T-cell (primary cell): ENCODE results near the gene FOXRED1. TPM values are rescaled to one million over a fixed set of nuclear protein-coding genes. Genes with fewer than 3 reads are reported as not detected.

ENCODE experiments used
- ATAC-seq, 4 experiments: fragments of 200-7000 bp in 3 of 4; fragments of 150-1000 bp in 1 of 4; cut with Tn5 transposase; replicated peaks in 1 of 4; 1 replicate in 3 of 4; 2 replicates in 1 of 4; pipeline ENCODE4 v1.10.0; 2021; ENCODE audit warnings: moderate library complexity in 3 of 4, mild to moderate bottlenecking in 2 of 4, moderate number of reproducible peaks in 1 of 4
- CTCF ChIA-PET, 2 donors: fragments of 300-600 bp; sonication (Branson Sonifier 250); formaldehyde crosslinking; loops; one replicate each; lab custom pipeline; 2022; ENCODE audit warnings: antibody characterized with exemption in 2 of 2; lab: Charles Lee
- POLR2A ChIA-PET, 2 donors: fragments of 300-600 bp; sonication (Branson Sonifier 250); formaldehyde crosslinking; loops; one replicate each; lab custom pipeline; 2022; ENCODE audit warnings: antibody characterized with exemption in 2 of 2; lab: Charles Lee
- DNase-seq, 35 experiments: peaks; one replicate each; pipeline versions ENCODE4 v3.0.0 to v3.0.0-alpha.2; 2013 to 2023
- H3K27ac ChIP-seq: one replicate; pipeline ENCODE4 v1.5.1; 2013; ENCODE audit warnings: low read length
- H3K27me3 ChIP-seq, 2 experiments: replicated peaks in 1 of 2; 1 replicate in 1 of 2; 2 replicates in 1 of 2; pipeline versions ENCODE4 v1.6.1 to v1.7.0; 2013; ENCODE audit warnings: low read length in 1 of 2, mixed read lengths in 1 of 2; ENCODE audit not compliant: control insufficient read depth in 2 of 2, insufficient read depth in 2 of 2; ENCODE audit errors: extremely low read depth in 1 of 2
- H3K36me3 ChIP-seq, 2 donors: 1 replicate in 1 of 2; 2 replicates in 1 of 2; pipeline versions ENCODE4 v1.6.1 to v1.7.0; 2013; ENCODE audit warnings: low read length in 1 of 2; ENCODE audit not compliant: control insufficient read depth in 2 of 2, insufficient read depth in 1 of 2; ENCODE audit errors: extremely low read depth in 1 of 2
- H3K4me1 ChIP-seq, 2 experiments: 1 replicate in 1 of 2; 2 replicates in 1 of 2; pipeline versions ENCODE4 v1.6.1 to v1.7.0; 2013; ENCODE audit warnings: low read length in 2 of 2, mixed read lengths in 1 of 2; ENCODE audit not compliant: insufficient read depth in 2 of 2, control insufficient read depth in 1 of 2; ENCODE audit errors: extremely low read depth in 1 of 2
- H3K4me3 ChIP-seq, 2 donors: 1 replicate in 1 of 2; 2 replicates in 1 of 2; pipeline versions ENCODE4 v1.5.1 to v1.7.0; 2013; ENCODE audit warnings: mild to moderate bottlenecking in 2 of 2, low read length in 1 of 2, moderate library complexity in 1 of 2; ENCODE audit not compliant: control insufficient read depth in 1 of 2; ENCODE audit errors: extremely low read depth in 1 of 2
- H3K9me3 ChIP-seq: 2 replicates; pipeline ENCODE4 v1.7.0; 2013
- H3K27ac Mint-ChIP-seq, 2 donors: one replicate each; pipeline ENCODE4 v1.8.0; 2020 to 2021; ENCODE audit warnings: mild to moderate bottlenecking in 2 of 2, mixed read lengths in 2 of 2
- H3K27me3 Mint-ChIP-seq, 2 donors: one replicate each; pipeline ENCODE4 v1.8.0; 2021 to 2022; ENCODE audit warnings: mixed read lengths in 2 of 2
- H3K36me3 Mint-ChIP-seq: one replicate; pipeline ENCODE4 v1.8.0; 2021; ENCODE audit warnings: mixed read lengths
- H3K4me1 Mint-ChIP-seq, 3 donors: one replicate each; pipeline ENCODE4 v1.8.0; 2020 to 2022; ENCODE audit warnings: mixed read lengths in 3 of 3, mild to moderate bottlenecking in 1 of 3
- H3K4me3 Mint-ChIP-seq, 3 donors: one replicate each; pipeline ENCODE4 v1.8.0; 2020 to 2022; ENCODE audit warnings: mild to moderate bottlenecking in 3 of 3, mixed read lengths in 3 of 3, moderate library complexity in 3 of 3
- H3K9me3 Mint-ChIP-seq, 3 donors: one replicate each; pipeline ENCODE4 v1.8.0; 2020 to 2022; ENCODE audit warnings: mixed read lengths in 3 of 3
- WGBS: methylation state at CpG from one replicate; pipeline ENCODE4 v1.1.5; 2013; ENCODE audit warnings: missing lambda C conversion rate; ENCODE audit not compliant: insufficient coverage; 5-methylcytosine and 5-hydroxymethylcytosine counted together
- total RNA-seq, 35 experiments: library from RNA in 6 of 35; stranded (reverse) in 6 of 35; fragments of 120-200 nt in 1 of 35; gene quantifications; one replicate each; pipeline versions ENCODE4 v1.2.1 to v1.2.4 and lab custom pipeline; 2013 to 2026

The FOXRED1 gene
- total RNA-seq, 5 donors from 2014 or later (not counting 1 experiment from before 2014, with no cell fraction given): 32.5 to 38.5 (median 34.5) TPM

GRCh38 chr11:126282736-126283591, 14.0 kb downstream of the FOXRED1 start, which contains the start of gene TIRAP:
Gene TIRAP (plus strand): TSS chr11:126283093. CDS start chr11:126290895, 7,802 bp downstream.
- peak; percentile 73 to 80 (median 76) for ATAC-seq
- Mint-ChIP-seq H3K27me3 (no peaks in the 10 kb centered on the region), H3K4me1 (peaks cover 47 to 59% (median 49%) of the 10 kb centered on the region in 3 donors), H3K9me3 (no peaks in the 10 kb centered on the region), H3K27ac (peak within 1 kb of the TSS; percentile 97 to 98), H3K36me3 (peaks cover 3% of the 10 kb centered on the region), H3K4me3 (peak within 1 kb of the TSS; percentile 86 to 95 (median 90))
- peaks cover 11 to 52% of the 10 kb centered on the region in 2 experiments for H3K4me1 ChIP-seq
- DNase-seq: peak; percentile 39 to 78 (median 62)
- peak within 1 kb of the TSS; percentile 77 for H3K27ac ChIP-seq
- ChIA-PET CTCF (interaction anchor here (0.6 to 1.0 kb wide), 3 partner anchors 21 to 1521 kb away, joined by 3 to 8 read pairs (median 3); partner anchors contain the start of genes DCPS (in 1 of the 2) and ESAM (in 1 of the 2)), POLR2A (interaction anchor here (0.5 to 1.2 kb wide), 6 partner anchors 10 to 686 kb away, joined by 3 to 13 read pairs (median 4); partner anchors contain the start of genes FOXRED1 (in 1 of the 2) and SRPRA (in 1 of the 2))
- peaks cover 0 to 4% of the 10 kb centered on the region in 2 donors for H3K36me3 ChIP-seq
- no peaks in the 10 kb centered on the region for H3K9me3 ChIP-seq
- under 1% methylated on average over 76 of the region's 82 CpGs for WGBS
- H3K27me3 ChIP-seq: no peaks in the 10 kb centered on the region
- peak within 1 kb of the TSS; percentile 64 to 85 for H3K4me3 ChIP-seq

GRCh38 chr11:126284829-126285228, 15.9 kb downstream of the FOXRED1 start:
- Histone ChIP-seq H3K4me3 (peak overlapping the region in 1 of 2 donors; percentile 4), H3K36me3 (peaks cover 0 to 9% of the 10 kb centered on the region in 2 donors), H3K9me3 (no peaks in the 10 kb centered on the region), H3K27me3 (no peaks in the 10 kb centered on the region), H3K4me1 (peaks cover 11 to 52% of the 10 kb centered on the region in 2 experiments), H3K27ac (no peak overlapping the region)
- POLR2A ChIA-PET: no interaction called here
- DNase-seq: peak; percentile 53 to 88 (median 73)
- Mint-ChIP-seq H3K27ac (peak overlapping the region; percentile 61 to 77), H3K9me3 (no peaks in the 10 kb centered on the region), H3K4me3 (peak overlapping the region; percentile 78 to 95 (median 86)), H3K4me1 (peaks cover 47 to 52% (median 47%) of the 10 kb centered on the region in 3 donors), H3K27me3 (no peaks in the 10 kb centered on the region), H3K36me3 (peaks cover 9% of the 10 kb centered on the region)
- WGBS: no CpG with 5 or more reads among the region's 6 CpGs
- ATAC-seq: peak; percentile 20 to 49 (median 42)
- CTCF ChIA-PET: interaction anchor here in 1 of 2 donors (0.6 kb wide), 1 partner anchor 716 kb away, joined by 4 read pairs; no protein-coding TSS in a partner anchor

DNA sequence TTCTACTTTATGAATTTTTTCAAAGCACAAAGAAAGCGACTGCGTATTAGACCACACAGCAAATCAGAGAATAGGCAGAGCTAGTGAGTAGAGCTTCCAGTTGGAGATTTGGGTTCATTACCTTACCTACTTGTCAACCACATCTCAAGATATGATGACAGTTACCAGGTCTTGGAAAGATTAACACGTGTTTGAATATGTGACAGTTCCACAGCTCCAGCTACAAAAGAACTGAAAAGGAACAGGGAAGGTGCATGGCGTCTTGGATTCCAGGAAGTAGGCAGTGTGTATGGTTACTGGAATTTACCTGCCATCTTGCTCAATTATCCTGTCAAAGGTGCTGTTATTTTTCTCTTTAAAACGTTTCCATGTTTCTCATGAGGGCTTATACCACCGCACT, 19.3 kb downstream of the FOXRED1 start:
- H3K27me3 ChIP-seq: no peaks in the 10 kb centered on the region
- H3K27ac ChIP-seq: no peak overlapping the region
- H3K4me1 ChIP-seq: peaks cover 3 to 23% of the 10 kb centered on the region in 2 experiments
- H3K9me3 ChIP-seq: no peaks in the 10 kb centered on the region
- Mint-ChIP-seq H3K27ac (no peak overlapping the region), H3K27me3 (no peaks in the 10 kb centered on the region), H3K36me3 (peaks cover 33% of the 10 kb centered on the region), H3K9me3 (no peaks in the 10 kb centered on the region), H3K4me1 (peaks cover 23 to 27% (median 24%) of the 10 kb centered on the region in 3 donors), H3K4me3 (no peak overlapping the region)
- DNase-seq (no peak), ATAC-seq (no peak)
- no peak overlapping the region for H3K4me3 ChIP-seq
- WGBS: 89% methylated on average over 2 of the region's 6 CpGs
- peaks cover 5 to 39% of the 10 kb centered on the region in 2 donors for H3K36me3 ChIP-seq
- ChIA-PET POLR2A (no interaction called here), CTCF (no interaction called here)

GRCh38 chr11:126290887-126291286, 21.9 kb downstream of the FOXRED1 start:
- Mint-ChIP-seq H3K27me3 (no peaks in the 10 kb centered on the region), H3K9me3 (no peaks in the 10 kb centered on the region), H3K4me3 (no peak overlapping the region), H3K36me3 (peaks cover 43% of the 10 kb centered on the region), H3K4me1 (peaks cover 4 to 9% (median 6%) of the 10 kb centered on the region in 3 donors), H3K27ac (peak overlapping the region in 1 of 2 donors; percentile 16)
- Histone ChIP-seq H3K27me3 (no peaks in the 10 kb centered on the region), H3K4me1 (no peaks in the 10 kb centered on the region), H3K9me3 (no peaks in the 10 kb centered on the region), H3K4me3 (no peak overlapping the region), H3K27ac (no peak overlapping the region), H3K36me3 (peaks cover 5 to 48% of the 10 kb centered on the region in 2 donors)
- ChIA-PET POLR2A (interaction anchor here in 1 of 2 donors (0.5 to 0.6 kb wide), 2 partner anchors 8 to 368 kb away, joined by 3 read pairs; no protein-coding TSS in a partner anchor), CTCF (interaction anchor here in 1 of 2 donors (0.6 kb wide), 1 partner anchor 14 kb away, joined by 3 read pairs; no protein-coding TSS in a partner anchor)
- DNase-seq (no peak), ATAC-seq (no peak)
- WGBS: 97% methylated on average over 12 of the region's 12 CpGs

- Mint-ChIP-seq H3K27me3 (no peaks in the 10 kb centered on the region), H3K4me3 (no peak overlapping the region), H3K9me3 (no peaks in the 10 kb centered on the region), H3K36me3 (peaks cover 48% of the 10 kb centered on the region), H3K4me1 (peaks cover 0 to 10% (median 5%) of the 10 kb centered on the region in 3 donors), H3K27ac (no peak overlapping the region)
- Histone ChIP-seq H3K9me3 (no peaks in the 10 kb centered on the region), H3K4me1 (no peaks in the 10 kb centered on the region), H3K27me3 (no peaks in the 10 kb centered on the region), H3K4me3 (no peak overlapping the region), H3K36me3 (peaks cover 5 to 44% of the 10 kb centered on the region in 2 donors), H3K27ac (no peak overlapping the region)
- ChIA-PET CTCF (no interaction called here), POLR2A (no interaction called here)
- ATAC-seq (no peak), DNase-seq (no peak)
- 74% methylated on average over 4 of the region's 5 CpGs for WGBS
Measured at GRCh38 chr11:126293726-126294125, 24.8 kb downstream of the FOXRED1 start.

DNA sequence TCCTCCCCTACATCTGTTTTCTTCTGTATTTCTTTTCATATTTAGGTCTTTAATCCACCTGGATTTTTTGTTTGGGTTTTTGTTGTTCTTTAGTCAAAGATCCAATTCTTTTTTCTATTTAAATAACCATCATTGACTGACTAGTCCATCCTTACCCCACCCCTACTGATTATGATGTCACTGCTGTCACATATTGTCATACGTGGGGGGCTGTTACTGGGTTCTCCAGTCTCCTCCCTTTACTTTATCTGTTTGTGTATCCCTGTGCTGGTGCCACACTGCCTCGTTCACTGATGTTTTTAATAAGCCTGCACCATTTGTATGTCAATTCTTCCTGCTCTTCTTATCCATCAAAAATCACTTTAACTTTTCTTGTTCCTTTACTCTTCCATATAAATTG, 28.1 kb downstream of the FOXRED1 start:
- Mint-ChIP-seq H3K9me3 (no peaks in the 10 kb centered on the region), H3K4me1 (peaks cover 0 to 10% (median 5%) of the 10 kb centered on the region in 3 donors), H3K27me3 (no peaks in the 10 kb centered on the region), H3K36me3 (peaks cover 27% of the 10 kb centered on the region), H3K27ac (peak overlapping the region in 1 of 2 donors; percentile 32), H3K4me3 (no peak overlapping the region)
- POLR2A ChIA-PET: no interaction called here
- WGBS: 53% methylated on average over 2 of the region's 2 CpGs
- CTCF ChIA-PET: interaction anchor here in 1 of 2 donors (0.6 kb wide), 1 partner anchor 82 kb away, joined by 4 read pairs; no protein-coding TSS in a partner anchor
- no peak for DNase-seq
- H3K9me3 ChIP-seq: no peaks in the 10 kb centered on the region
- H3K4me1 ChIP-seq: no peaks in the 10 kb centered on the region
- H3K36me3 ChIP-seq: peaks cover 3 to 20% of the 10 kb centered on the region in 2 donors
- H3K27ac ChIP-seq: no peak overlapping the region
- no peak for ATAC-seq
- H3K27me3 ChIP-seq: no peaks in the 10 kb centered on the region
- H3K4me3 ChIP-seq: no peak overlapping the region
